Ascending aorta (tissue), 2 donors: Measurements from ENCODE around the gene SIL1. TPM values are rescaled to one million over a fixed set of nuclear protein-coding genes. Genes with fewer than 3 reads are reported as not detected.
A peak's percentile ranks its signal among the peaks of the same experiment; 100 is the strongest.

Experiments used
- DNase-seq, 2 donors: peaks; one replicate each; pipeline ENCODE4 v3.0.0-alpha.2; 2019; ENCODE audit warnings: low spot score in 2 of 2
- H3K27ac ChIP-seq, 2 donors: fragments of 200-600 bp; sonication (generic); one replicate each; pipeline ENCODE4 v1.5.1; 2016 to 2017; ENCODE audit warnings: mild to moderate bottlenecking in 1 of 2
- H3K27me3 ChIP-seq: fragments of 200-600 bp; sonication (generic); one replicate; pipeline ENCODE4 v1.5.1; 2017
- H3K36me3 ChIP-seq, 2 donors: fragments of 200-600 bp; sonication (generic); one replicate each; pipeline ENCODE4 v1.5.1; 2016
- H3K4me1 ChIP-seq, 2 donors: fragments of 200-600 bp; sonication (generic); one replicate each; pipeline ENCODE4 v1.5.1; 2016 to 2017; ENCODE audit warnings: mild to moderate bottlenecking in 1 of 2
- H3K4me3 ChIP-seq, 2 donors: fragments of 200-600 bp; sonication (generic); one replicate each; pipeline ENCODE4 v1.5.1; 2016 to 2017; ENCODE audit warnings: mild to moderate bottlenecking in 1 of 2
- H3K9me3 ChIP-seq, 2 donors: fragments of 200-600 bp; sonication (generic); one replicate each; pipeline ENCODE4 v1.5.1; 2016
- CTCF ChIP-seq, 3 experiments: fragments of 200-600 bp in 2 of 3; fragments of 450-650 bp in 1 of 3; sonication (generic) in 2 of 3; IDR thresholded peaks; one replicate each; pipeline ENCODE4 v1.5.1; 2016 to 2019; ENCODE audit warnings: antibody characterized with exemption in 3 of 3, mild to moderate bottlenecking in 1 of 3, moderate library complexity in 1 of 3
- intact Hi-C: fragments of 100-400 bp; cut with DNase I; formaldehyde crosslinking; loops from one replicate; pipeline ENCODE4 v1.15.1; 2023
- total RNA-seq: library from RNA; depleted of rRNA; stranded (reverse); fragments of >200 nt; gene quantifications from one replicate; pipeline ENCODE4 v1.1.0, GENCODE V29; 2016

SIL1 gene
- total RNA-seq, 1 donor from 2014 or later, result 53.4 TPM

DNA sequence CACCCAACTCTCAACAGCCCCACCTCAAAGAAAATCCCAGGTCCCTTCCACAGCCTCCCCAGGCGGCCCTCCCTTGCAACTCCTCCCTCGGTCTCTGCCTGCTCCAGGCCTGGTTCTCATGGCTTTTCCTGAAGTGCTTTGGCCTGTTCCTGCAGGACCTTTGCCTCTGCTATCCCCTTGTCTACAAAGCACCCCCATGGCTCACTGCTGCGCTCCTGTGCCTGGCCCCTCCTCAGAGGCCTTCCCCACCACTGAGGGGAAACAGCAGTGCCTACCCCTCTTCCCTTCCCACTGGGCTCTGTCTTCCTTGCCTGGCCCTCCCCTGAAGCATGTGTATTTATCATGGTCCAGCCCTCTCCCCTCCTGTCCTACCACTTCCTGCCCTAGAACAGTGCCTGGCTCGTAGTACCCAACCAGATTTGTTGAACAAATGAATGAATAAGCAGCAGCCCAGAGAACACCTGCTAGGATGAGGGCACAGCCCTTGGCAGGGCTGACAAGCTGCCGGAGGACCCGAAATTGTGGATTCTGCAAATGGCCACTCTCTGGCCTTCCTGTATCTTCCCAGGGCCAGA is 254.5 kb downstream of the SIL1 start:
- H3K36me3 ChIP-seq, result peaks cover 12 to 20% of the 10 kb centered on the region in 2 donors
- no peak overlapping the region for H3K27ac ChIP-seq
- DNase-seq, result no peak
- TF ChIP-seq CTCF (IDR thresholded peaks at IDR 0.05), result no peak
- peaks cover 4 to 6% of the 10 kb centered on the region in 2 donors for H3K4me1 ChIP-seq
- no peaks in the 10 kb centered on the region for H3K27me3 ChIP-seq
- intact Hi-C loops, result no loop called here
- H3K9me3 ChIP-seq, result no peaks in the 10 kb centered on the region
- no peak overlapping the region for H3K4me3 ChIP-seq

DNA sequence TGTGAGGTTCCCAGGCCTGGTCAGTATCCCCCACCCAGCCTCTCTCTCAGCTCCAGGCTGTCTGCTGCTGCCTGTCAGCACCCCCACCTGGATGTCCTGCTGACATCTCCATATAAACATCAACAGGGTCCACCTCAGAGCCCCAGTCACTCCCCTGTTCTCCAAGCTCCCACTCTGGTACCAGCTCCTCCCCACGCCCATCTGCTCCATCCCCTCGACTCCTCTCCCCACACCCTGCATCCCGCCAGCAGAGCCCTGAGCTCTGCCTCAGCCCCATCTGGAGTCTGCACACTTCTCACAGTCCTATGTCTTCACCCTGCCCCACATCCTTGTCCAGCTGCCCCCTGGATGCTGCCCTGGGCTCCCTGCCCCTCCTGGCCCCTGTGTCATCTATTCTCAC is 255.3 kb downstream of the SIL1 start:
- DNase-seq, result no peak
- intact Hi-C loops, result no loop called here
- peaks cover 12 to 20% of the 10 kb centered on the region in 2 donors for H3K36me3 ChIP-seq
- no peak overlapping the region for H3K27ac ChIP-seq
- H3K9me3 ChIP-seq, result no peaks in the 10 kb centered on the region
- H3K4me1 ChIP-seq, result peaks cover 4 to 6% of the 10 kb centered on the region in 2 donors
- no peak overlapping the region for H3K4me3 ChIP-seq
- no peaks in the 10 kb centered on the region for H3K27me3 ChIP-seq
- no peak for TF ChIP-seq CTCF (IDR thresholded peaks at IDR 0.05)

GRCh38 chr5:138942066-138942465 is 256.1 kb downstream of the SIL1 start:
- DNase-seq, result no peak
- H3K27ac ChIP-seq, result no peak overlapping the region
- TF ChIP-seq CTCF (IDR thresholded peaks at IDR 0.05), result no peak
- H3K9me3 ChIP-seq, result no peaks in the 10 kb centered on the region
- H3K36me3 ChIP-seq, result peaks cover 8 to 14% of the 10 kb centered on the region in 2 donors
- intact Hi-C loops, result no loop called here
- H3K27me3 ChIP-seq, result no peaks in the 10 kb centered on the region
- H3K4me3 ChIP-seq, result no peak overlapping the region
- H3K4me1 ChIP-seq, result peaks cover 4 to 6% of the 10 kb centered on the region in 2 donors

DNA sequence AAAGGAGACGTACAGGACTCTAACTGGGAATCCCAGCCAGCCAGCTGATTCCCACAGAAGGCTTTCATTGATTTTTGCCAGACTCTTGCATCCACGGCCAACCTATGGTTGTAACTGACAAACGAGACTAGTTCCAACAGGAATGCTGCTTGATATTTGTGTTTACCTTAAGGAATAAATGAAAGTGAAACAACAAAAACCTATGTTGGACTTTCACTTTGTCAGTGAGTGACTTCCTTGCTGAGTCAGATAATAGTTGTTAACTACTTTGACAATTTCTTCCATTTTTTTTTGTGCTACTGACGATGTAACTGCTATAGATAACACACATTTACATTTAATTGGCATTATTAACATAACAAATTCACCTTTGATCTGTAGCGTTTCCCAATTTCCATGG is 259.6 kb downstream of the SIL1 start:
- no peaks in the 10 kb centered on the region for H3K27me3 ChIP-seq
- H3K9me3 ChIP-seq, result no peaks in the 10 kb centered on the region
- intact Hi-C loops, result no loop called here
- H3K27ac ChIP-seq, result no peak overlapping the region
- no peaks in the 10 kb centered on the region for H3K4me1 ChIP-seq
- TF ChIP-seq CTCF (IDR thresholded peaks at IDR 0.05), result no peak
- peaks cover 19 to 29% of the 10 kb centered on the region in 2 donors for H3K36me3 ChIP-seq
- H3K4me3 ChIP-seq, result no peak overlapping the region
- DNase-seq, result no peak

DNA sequence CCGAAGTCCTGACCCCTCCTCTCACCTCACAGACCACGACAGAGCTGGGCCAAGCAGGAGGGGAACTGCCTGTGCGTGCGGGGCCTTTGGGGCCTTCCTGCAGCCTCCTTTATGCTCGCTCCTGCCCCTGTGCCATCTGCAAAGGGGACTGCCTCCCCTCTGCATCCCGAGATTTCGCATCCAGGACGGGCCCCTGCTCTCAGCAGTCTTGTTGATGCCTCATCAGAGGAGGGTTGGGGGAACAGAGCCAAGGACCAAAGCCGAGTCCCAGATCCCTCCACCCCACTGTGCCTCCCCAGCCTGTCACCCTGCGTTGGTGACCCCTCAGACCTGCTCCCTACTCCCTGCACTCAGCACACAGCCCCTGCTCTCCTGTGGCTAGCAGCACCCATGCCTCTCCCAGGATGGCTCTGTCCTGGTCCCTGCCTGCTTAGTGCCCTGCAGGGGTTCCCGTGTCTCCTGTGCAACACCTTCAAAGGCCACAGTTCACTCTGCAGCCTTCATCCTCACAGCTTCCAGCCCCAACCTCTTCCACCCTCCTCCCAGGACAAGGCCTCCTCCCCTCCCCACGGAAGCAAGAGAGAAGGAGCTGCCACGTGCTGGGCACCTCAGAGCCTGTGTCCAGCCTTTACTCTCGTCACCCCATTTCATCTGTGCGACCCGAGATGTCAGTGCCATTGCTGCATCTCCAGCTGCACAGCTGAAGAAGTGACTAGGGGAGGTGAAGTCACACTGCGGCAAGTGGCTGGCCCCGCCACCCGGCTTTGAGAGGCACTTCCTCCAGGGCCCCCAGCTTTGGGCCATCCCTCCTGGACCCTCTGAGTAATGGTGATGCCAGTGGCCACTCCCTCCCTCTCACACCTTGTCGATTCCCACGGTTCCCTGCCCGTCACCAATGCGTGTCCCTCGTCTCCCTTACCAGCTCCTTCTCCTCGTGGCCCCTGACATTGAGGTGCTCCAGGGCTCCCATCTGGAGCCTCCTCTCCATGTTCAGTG is 260.5 kb downstream of the SIL1 start:
- H3K27ac ChIP-seq, result no peak overlapping the region
- H3K27me3 ChIP-seq, result no peaks in the 10 kb centered on the region
- H3K4me3 ChIP-seq, result no peak overlapping the region
- TF ChIP-seq CTCF (IDR thresholded peaks at IDR 0.05), result no peak
- H3K9me3 ChIP-seq, result no peaks in the 10 kb centered on the region
- no peaks in the 10 kb centered on the region for H3K4me1 ChIP-seq
- H3K36me3 ChIP-seq, result peaks cover 24 to 37% of the 10 kb centered on the region in 2 donors
- intact Hi-C loops, result no loop called here
- DNase-seq, result peak in 1 of 2 donors; percentile 63
